ENCODE results near the gene CTDSP1. TPM values are rescaled to one million over a fixed set of nuclear protein-coding genes. Genes with fewer than 3 reads are reported as not detected.

Gene CTDSP1
- total and polyA plus RNA-seq, 2 donors (not counting 1 experiment from before 2014, with no cell fraction given): 99.8 to 207 TPM

DNA sequence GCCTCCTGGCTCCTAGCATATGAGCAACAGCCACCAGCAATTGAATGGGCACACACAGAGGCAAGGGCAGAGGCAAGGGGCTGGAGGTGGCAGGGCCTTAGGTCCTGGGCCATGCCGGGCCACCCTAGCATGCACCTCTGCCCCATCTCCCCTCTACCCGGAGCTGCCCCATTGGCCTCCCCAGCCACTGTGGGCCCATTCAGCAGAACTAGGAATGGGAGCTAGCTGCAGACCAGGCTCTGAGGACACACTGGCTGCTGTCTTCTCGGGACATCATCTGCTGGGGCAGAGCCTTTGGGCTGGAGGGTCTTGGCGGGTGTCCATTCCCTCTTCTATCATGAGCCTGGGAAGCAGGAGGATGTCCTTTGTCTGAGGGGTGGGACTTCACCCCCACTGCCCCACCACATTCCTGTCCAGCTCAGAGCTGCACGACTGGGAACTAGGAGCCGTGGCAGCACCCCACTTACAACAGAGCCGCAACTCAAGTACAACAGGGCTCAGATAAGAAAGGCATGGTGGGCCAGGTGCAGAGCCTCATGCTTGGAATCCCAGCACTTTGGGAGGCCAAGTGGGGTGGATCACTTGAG lies 20.1 kb downstream of the CTDSP1 start:
- Histone ChIP-seq H3K9me3 (ENCODE audit: control extremely low read depth in 1 of 3, control insufficient read depth in 2 of 3, insufficient read depth in 1 of 3, low read length in 2 of 3) (no peaks in the 10 kb centered on the region), H3K27ac (ENCODE audit: low read length in 2 of 2) (no peak overlapping the region), H3K4me2 (replicated peaks; ENCODE audit: low read depth, low read length, poor library complexity, severe bottlenecking) (no peak overlapping the region), H4K20me1 (ENCODE audit: control insufficient read depth, insufficient read depth, low read length, poor library complexity, severe bottlenecking) (no peaks in the 10 kb centered on the region), H3K79me2 (ENCODE audit: control insufficient read depth, insufficient read depth, low read length) (no peaks in the 10 kb centered on the region), H3K9ac (ENCODE audit: low read length) (no peak overlapping the region), H3K27me3 (replicated peaks in 1 of 4; ENCODE audit: control extremely low read depth in 1 of 4, control insufficient read depth in 3 of 4, insufficient read depth in 4 of 4, low read length in 3 of 4) (no peaks in the 10 kb centered on the region), H3K4me1 (ENCODE audit: control insufficient read depth in 2 of 2, insufficient read depth in 2 of 2, low read length in 2 of 2) (no peaks in the 10 kb centered on the region), H3K36me3 (replicated peaks in 1 of 2; ENCODE audit: control extremely low read depth in 1 of 2, control insufficient read depth in 1 of 2, extremely low read depth in 1 of 2, insufficient read depth in 2 of 2, low read length in 1 of 2) (no peaks in the 10 kb centered on the region), H3K4me3 (ENCODE audit: control extremely low read depth in 1 of 5, extremely low read depth in 1 of 5, insufficient read depth in 1 of 5, low read depth in 2 of 5, low read length in 4 of 5) (no peak overlapping the region), H2AFZ (ENCODE audit: insufficient read depth, low read depth, low read length, poor library complexity, severe bottlenecking) (no peak overlapping the region)
- Mint-ChIP-seq H3K9me3 (ENCODE audit: insufficient read depth) (no peaks in the 10 kb centered on the region), H3K27me3 (no peaks in the 10 kb centered on the region), H3K4me1 (no peaks in the 10 kb centered on the region), H3K27ac (no peak overlapping the region), H3K4me3 (no peak overlapping the region)
- TF ChIP-seq, protein P1, sequence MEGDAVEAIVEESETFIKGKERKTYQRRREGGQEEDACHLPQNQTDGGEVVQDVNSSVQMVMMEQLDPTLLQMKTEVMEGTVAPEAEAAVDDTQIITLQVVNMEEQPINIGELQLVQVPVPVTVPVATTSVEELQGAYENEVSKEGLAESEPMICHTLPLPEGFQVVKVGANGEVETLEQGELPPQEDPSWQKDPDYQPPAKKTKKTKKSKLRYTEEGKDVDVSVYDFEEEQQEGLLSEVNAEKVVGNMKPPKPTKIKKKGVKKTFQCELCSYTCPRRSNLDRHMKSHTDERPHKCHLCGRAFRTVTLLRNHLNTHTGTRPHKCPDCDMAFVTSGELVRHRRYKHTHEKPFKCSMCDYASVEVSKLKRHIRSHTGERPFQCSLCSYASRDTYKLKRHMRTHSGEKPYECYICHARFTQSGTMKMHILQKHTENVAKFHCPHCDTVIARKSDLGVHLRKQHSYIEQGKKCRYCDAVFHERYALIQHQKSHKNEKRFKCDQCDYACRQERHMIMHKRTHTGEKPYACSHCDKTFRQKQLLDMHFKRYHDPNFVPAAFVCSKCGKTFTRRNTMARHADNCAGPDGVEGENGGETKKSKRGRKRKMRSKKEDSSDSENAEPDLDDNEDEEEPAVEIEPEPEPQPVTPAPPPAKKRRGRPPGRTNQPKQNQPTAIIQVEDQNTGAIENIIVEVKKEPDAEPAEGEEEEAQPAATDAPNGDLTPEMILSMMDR (IDR thresholded peaks at IDR 0.05): no peak
- no peak for TF ChIP-seq EZH2 (IDR thresholded peaks at IDR 0.05; ENCODE audit: borderline replicate concordance, insufficient read depth, low read depth, low read length, poor library complexity, severe bottlenecking)
- ATAC-seq (ENCODE audit: low read depth) (no peak), DNase-seq (no peak)
- intact Hi-C loops (cut with micrococcal nuclease): no loop called here
- CTCF ChIA-PET: no interaction called here
- POLR2A ChIA-PET: interaction anchor here (0.7 kb wide), 1 partner anchor 10 kb away, joined by 3 read pairs; no protein-coding TSS in a partner anchor
- 95% methylated on average over 2 of the region's 7 CpGs for WGBS (ENCODE audit: insufficient coverage)

DNA sequence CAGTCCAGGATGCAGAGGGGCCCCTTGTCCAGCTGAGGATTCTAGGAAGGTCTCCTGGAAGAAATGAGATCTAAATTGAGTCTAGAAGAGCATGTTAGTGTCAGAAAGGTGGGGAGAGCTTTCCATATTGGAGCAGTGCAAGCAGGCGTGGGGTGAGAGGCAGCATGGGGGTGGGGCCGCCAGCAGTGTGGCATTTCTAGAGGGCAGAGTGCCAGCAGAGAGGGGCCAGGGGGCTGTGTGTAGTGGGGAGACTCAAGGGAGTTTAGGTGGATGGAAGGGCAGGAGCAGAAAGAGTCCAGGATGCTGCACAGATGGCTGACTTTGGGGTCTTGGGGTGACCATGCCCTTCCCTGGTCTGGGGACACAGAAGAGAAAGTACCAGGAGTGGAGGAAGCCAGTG lies 21.4 kb downstream of the CTDSP1 start:
- H3K9ac ChIP-seq (ENCODE audit: low read length): no peak overlapping the region
- no peaks in the 10 kb centered on the region for H3K9me3 ChIP-seq (ENCODE audit: control extremely low read depth in 1 of 3, control insufficient read depth in 2 of 3, insufficient read depth in 1 of 3, low read length in 2 of 3)
- ATAC-seq (ENCODE audit: low read depth): no peak
- H3K27ac ChIP-seq (ENCODE audit: low read length in 2 of 2): no peak overlapping the region
- H2AFZ ChIP-seq (ENCODE audit: insufficient read depth, low read depth, low read length, poor library complexity, severe bottlenecking): no peak overlapping the region
- WGBS (ENCODE audit: insufficient coverage): 86% methylated on average over 2 of the region's 2 CpGs
- TF ChIP-seq, protein P1 (IDR thresholded peaks at IDR 0.05): no peak
- no peak for TF ChIP-seq EZH2 (IDR thresholded peaks at IDR 0.05; ENCODE audit: borderline replicate concordance, insufficient read depth, low read depth, low read length, poor library complexity, severe bottlenecking)
- ChIA-PET CTCF (no interaction called here), POLR2A (no interaction called here)
- H3K27me3 Mint-ChIP-seq: no peaks in the 10 kb centered on the region
- H3K4me2 ChIP-seq (replicated peaks; ENCODE audit: low read depth, low read length, poor library complexity, severe bottlenecking): no peak overlapping the region
- no peak for DNase-seq
- no peaks in the 10 kb centered on the region for H3K36me3 ChIP-seq (replicated peaks in 1 of 2; ENCODE audit: control extremely low read depth in 1 of 2, control insufficient read depth in 1 of 2, extremely low read depth in 1 of 2, insufficient read depth in 2 of 2, low read length in 1 of 2)
- H3K9me3 Mint-ChIP-seq (ENCODE audit: insufficient read depth): no peaks in the 10 kb centered on the region
- intact Hi-C loops (cut with micrococcal nuclease): no loop called here
- no peaks in the 10 kb centered on the region for H3K79me2 ChIP-seq (ENCODE audit: control insufficient read depth, insufficient read depth, low read length)
- H3K27me3 ChIP-seq (replicated peaks in 1 of 4; ENCODE audit: control extremely low read depth in 1 of 4, control insufficient read depth in 3 of 4, insufficient read depth in 4 of 4, low read length in 3 of 4): no peaks in the 10 kb centered on the region
- H4K20me1 ChIP-seq (ENCODE audit: control insufficient read depth, insufficient read depth, low read length, poor library complexity, severe bottlenecking): no peaks in the 10 kb centered on the region
- H3K4me3 Mint-ChIP-seq: no peak overlapping the region
- no peak overlapping the region for H3K27ac Mint-ChIP-seq
- no peak overlapping the region for H3K4me3 ChIP-seq (ENCODE audit: control extremely low read depth in 1 of 5, extremely low read depth in 1 of 5, insufficient read depth in 1 of 5, low read depth in 2 of 5, low read length in 4 of 5)
- no peaks in the 10 kb centered on the region for H3K4me1 ChIP-seq (ENCODE audit: control insufficient read depth in 2 of 2, insufficient read depth in 2 of 2, low read length in 2 of 2)
- H3K4me1 Mint-ChIP-seq: no peaks in the 10 kb centered on the region

All from B cell (primary cell).